Measurements from ENCODE around the gene ZBTB46.
"Not testable (repeated sequence)": the region's sequence is repeated elsewhere in the genome, so short reads cannot be mapped to it uniquely, and the experiment has no call there.

Gene ZBTB46

GRCh38 chr20:63859166-63859699 is 28.2 kb upstream of the ZBTB46 start:
- no peak for DNase-seq

GRCh38 chr20:63858393-63859165 is 27.5 kb upstream of the ZBTB46 start:
- no peak for DNase-seq

GRCh38 chr20:63857764-63858392 is 26.8 kb upstream of the ZBTB46 start:
- no peak for DNase-seq

- DNase-seq: no peak
Measured at GRCh38 chr20:63856098-63856511, 25.0 kb upstream of the ZBTB46 start.

GRCh38 chr20:63855363-63856097 is 24.5 kb upstream of the ZBTB46 start:
- no peak for DNase-seq

- DNase-seq: no peak
Measured at GRCh38 chr20:63854766-63855362, 23.8 kb upstream of the ZBTB46 start.

- no peak for DNase-seq
Measured at GRCh38 chr20:63854069-63854765, 23.2 kb upstream of the ZBTB46 start.

- peak in 1 of 51 donors; percentile 13 for DNase-seq
Measured at GRCh38 chr20:63853733-63854068, 22.6 kb upstream of the ZBTB46 start.

- not testable (repeated sequence) for DNase-seq
Measured at GRCh38 chr20:63851548-63851943, 20.5 kb upstream of the ZBTB46 start.

GRCh38 chr20:63850689-63851547 is 19.9 kb upstream of the ZBTB46 start:
- no peak for DNase-seq

GRCh38 chr20:63848003-63848911 is 17.2 kb upstream of the ZBTB46 start:
- no peak for DNase-seq

- DNase-seq: no peak
Measured at GRCh38 chr20:63847237-63848002, 16.4 kb upstream of the ZBTB46 start.

- no peak for DNase-seq
Measured at GRCh38 chr20:63846888-63847236, 15.8 kb upstream of the ZBTB46 start.

- no peak for DNase-seq
Measured at GRCh38 chr20:63846128-63846771, 15.2 kb upstream of the ZBTB46 start.

- DNase-seq: no peak
Measured at GRCh38 chr20:63844511-63844991, 13.5 kb upstream of the ZBTB46 start.

GRCh38 chr20:63843778-63844177 is 12.7 kb upstream of the ZBTB46 start:
- no peak for DNase-seq

GRCh38 chr20:63843222-63843621 is 12.2 kb upstream of the ZBTB46 start:
- no peak for DNase-seq

GRCh38 chr20:63842258-63842657 is 11.2 kb upstream of the ZBTB46 start:
- DNase-seq: no peak
